Measurements from ENCODE around the gene ABCC3.
A peak's percentile ranks its signal among the peaks of the same experiment; 100 is the strongest.

The ABCC3 gene

DNA sequence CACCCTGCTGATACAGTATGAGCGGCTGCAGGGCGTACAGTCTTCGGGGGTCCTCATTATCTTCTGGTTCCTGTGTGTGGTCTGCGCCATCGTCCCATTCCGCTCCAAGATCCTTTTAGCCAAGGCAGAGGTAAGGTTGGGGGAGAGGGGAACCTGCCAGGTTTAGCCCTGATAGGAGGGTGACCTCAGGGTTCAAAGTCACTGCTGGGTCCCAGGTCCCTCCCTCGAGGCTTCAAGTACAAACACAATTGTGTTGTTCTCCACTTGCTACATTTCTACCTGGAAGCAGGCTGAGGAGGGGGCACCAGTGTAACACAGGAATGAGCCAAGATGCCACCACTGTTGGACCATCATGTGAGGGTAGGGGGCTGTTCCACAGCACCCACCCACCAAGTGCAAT, 22.4 kb downstream of the ABCC3 start:
- no peak for DNase-seq (ENCODE audit: low read depth)
- TF ChIP-seq, protein P1, sequence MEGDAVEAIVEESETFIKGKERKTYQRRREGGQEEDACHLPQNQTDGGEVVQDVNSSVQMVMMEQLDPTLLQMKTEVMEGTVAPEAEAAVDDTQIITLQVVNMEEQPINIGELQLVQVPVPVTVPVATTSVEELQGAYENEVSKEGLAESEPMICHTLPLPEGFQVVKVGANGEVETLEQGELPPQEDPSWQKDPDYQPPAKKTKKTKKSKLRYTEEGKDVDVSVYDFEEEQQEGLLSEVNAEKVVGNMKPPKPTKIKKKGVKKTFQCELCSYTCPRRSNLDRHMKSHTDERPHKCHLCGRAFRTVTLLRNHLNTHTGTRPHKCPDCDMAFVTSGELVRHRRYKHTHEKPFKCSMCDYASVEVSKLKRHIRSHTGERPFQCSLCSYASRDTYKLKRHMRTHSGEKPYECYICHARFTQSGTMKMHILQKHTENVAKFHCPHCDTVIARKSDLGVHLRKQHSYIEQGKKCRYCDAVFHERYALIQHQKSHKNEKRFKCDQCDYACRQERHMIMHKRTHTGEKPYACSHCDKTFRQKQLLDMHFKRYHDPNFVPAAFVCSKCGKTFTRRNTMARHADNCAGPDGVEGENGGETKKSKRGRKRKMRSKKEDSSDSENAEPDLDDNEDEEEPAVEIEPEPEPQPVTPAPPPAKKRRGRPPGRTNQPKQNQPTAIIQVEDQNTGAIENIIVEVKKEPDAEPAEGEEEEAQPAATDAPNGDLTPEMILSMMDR (conservative IDR thresholded peaks at IDR 0.05; ENCODE audit: low read depth, low read length) = no peak
- H3K4me3 ChIP-seq (ENCODE audit: low read depth, low read length) = no peak overlapping the region

DNA sequence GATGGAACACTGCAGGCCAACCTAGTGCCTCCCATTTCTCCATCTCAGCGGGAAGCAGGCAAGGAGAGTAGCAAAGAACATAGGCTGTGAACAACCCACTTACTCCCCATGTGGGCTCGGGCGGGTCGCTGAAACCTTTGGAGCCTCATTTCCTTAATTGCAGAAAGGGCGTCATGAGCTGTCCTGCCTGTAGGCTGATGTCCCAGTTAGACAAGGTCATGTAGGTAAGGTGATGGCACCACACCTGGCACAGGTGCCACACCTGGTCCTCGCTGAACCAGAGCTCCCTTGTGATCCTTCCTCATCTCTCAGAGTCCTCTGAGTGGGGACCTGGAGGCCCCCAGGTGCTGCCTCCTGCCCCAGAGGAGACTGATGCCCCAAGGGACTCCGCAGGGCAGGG, 22.9 kb downstream of the ABCC3 start:
- TF ChIP-seq, protein P1 (conservative IDR thresholded peaks at IDR 0.05; ENCODE audit: low read depth, low read length) = no peak
- no peak for DNase-seq (ENCODE audit: low read depth)
- no peak overlapping the region for H3K4me3 ChIP-seq (ENCODE audit: low read depth, low read length)

DNA sequence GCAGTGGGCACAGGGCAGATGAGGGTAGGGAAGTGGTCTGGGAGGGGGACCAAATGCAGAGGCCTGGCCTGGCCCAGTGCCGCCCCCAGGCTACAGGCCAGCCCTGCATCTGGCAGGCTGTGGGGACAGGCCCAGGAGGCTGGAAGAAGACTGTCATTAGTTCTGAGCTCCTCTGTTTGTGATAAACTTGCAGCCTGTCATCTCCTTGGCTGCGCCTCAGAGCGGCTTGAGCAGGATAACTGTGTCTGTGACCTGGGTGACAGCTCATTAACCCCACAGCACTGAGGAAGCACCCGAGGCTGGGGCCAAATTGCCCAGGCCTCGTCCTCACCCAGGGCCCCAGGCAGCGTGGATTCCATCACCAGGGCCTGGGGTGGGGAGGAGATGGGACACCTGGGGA, 23.9 kb downstream of the ABCC3 start:
- no peak for DNase-seq (ENCODE audit: low read depth)
- TF ChIP-seq, protein P1 (conservative IDR thresholded peaks at IDR 0.05; ENCODE audit: low read depth, low read length) = no peak
- H3K4me3 ChIP-seq (ENCODE audit: low read depth, low read length) = no peak overlapping the region

DNA sequence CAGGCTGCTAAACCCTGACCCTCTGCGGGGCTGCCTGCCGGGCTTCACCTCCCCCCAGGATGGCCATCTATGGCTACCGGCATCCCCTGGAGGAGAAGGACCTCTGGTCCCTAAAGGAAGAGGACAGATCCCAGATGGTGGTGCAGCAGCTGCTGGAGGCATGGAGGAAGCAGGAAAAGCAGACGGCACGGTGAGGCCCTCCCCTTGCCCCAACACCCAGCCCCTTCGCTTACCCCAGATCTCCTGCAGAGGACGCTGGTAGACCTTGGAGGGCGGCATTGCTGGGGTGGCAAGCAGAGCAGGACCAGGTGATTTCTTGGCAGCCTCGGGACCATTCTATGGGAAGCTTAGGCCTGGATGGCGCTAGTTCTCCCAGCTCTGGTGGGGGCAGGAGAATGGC, 24.5 kb downstream of the ABCC3 start:
- TF ChIP-seq, protein P1 (conservative IDR thresholded peaks at IDR 0.05; ENCODE audit: low read depth, low read length) = no peak
- no peak overlapping the region for H3K4me3 ChIP-seq (ENCODE audit: low read depth, low read length)

DNA sequence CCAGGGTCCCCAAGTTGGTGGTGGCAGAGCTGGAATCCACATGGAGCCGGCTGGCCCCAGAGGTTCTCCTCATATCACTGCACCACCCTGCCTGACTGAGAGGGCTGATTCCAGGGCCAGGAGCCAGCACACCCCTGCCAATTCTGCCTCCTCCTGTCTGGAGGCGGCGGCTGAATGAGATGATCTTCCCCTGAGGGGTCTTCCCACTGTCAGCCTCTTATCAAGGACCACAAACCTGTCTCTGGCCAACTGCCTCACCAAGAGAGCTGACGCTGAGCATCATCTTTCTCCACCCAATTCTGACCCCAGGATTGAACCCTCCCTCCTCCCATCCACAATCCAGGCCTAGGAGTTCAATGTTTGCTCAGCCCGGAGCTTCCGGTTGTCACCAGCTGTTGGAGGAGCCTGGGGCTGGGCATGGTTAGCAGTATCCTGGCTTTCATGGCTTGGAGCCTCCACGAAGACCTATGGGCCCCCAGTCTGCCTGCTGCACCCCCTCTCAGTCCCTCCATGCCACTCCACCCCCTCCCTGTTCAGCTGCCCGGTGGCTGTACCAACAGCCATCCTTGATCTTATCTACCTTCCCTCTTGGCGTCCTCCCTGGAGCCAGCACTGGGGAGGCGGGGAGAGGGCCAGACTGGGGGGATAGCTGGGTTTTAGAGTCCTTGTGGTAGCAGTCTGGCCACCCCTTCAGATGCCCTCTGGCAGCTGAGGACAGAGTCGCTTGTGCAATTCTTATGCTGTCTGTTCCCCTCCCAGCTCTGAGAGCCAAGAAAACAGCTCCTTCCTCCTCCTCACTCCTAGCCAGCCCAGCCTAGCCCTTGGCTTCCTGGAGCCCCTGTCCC, 25.6 kb downstream of the ABCC3 start:
- TF ChIP-seq, protein P1 (conservative IDR thresholded peaks at IDR 0.05; ENCODE audit: low read depth, low read length) = no peak
- H3K4me3 ChIP-seq (ENCODE audit: low read depth, low read length) = no peak overlapping the region
- DNase-seq (ENCODE audit: low read depth) = peak; percentile 36

More for the DNA sequence above, 24.5 kb downstream of the ABCC3 start:
- DNase-seq (ENCODE audit: low read depth) = no peak

DNA sequence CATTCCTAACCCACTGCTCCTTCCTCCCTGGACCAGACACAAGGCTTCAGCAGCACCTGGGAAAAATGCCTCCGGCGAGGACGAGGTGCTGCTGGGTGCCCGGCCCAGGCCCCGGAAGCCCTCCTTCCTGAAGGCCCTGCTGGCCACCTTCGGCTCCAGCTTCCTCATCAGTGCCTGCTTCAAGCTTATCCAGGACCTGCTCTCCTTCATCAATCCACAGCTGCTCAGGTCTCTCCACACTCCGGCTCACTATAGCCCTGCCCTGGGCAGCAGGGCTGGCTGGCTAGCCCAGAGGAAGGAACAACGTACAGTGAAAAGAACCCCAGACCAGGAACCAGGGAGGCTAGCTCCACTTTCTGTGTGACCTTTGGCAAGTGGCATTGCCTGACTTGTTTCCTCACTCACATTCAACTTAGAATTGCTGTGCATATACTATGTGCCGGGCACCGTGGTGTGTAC, 26.2 kb downstream of the ABCC3 start:
- DNase-seq (ENCODE audit: low read depth) = no peak
- TF ChIP-seq, protein P1 (conservative IDR thresholded peaks at IDR 0.05; ENCODE audit: low read depth, low read length) = no peak
- no peak overlapping the region for H3K4me3 ChIP-seq (ENCODE audit: low read depth, low read length)

DNA sequence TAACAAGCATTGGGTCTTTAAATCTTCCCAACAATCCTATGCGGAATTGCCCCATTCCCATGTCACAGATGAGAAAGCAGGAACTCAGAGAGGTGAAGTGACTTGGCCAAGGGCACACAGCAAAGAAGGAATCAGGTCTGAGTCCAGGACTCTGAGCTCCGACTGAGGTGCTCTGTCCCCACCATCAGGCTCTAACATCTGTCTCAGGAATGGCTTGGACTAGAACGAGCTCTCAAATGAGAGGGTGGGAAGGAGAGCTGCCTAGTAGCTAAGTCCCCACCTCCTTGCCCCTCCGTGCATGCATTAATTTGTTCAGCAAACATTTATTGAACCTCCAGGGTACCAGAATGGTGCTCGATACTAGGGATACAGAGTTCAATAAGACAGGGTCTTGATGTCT, 26.7 kb downstream of the ABCC3 start:
- DNase-seq (ENCODE audit: low read depth) = no peak
- H3K4me3 ChIP-seq (ENCODE audit: low read depth, low read length) = no peak overlapping the region
- TF ChIP-seq, protein P1 (conservative IDR thresholded peaks at IDR 0.05; ENCODE audit: low read depth, low read length) = no peak

Measured in choroid plexus epithelial cell (primary cell).